Cerebellar nuclear complex (tissue), 1 donor: ENCODE results near the gene FBXL2.
"Not testable (repeated sequence)": the region's sequence is repeated elsewhere in the genome, so short reads cannot be mapped to it uniquely, and the experiment has no call there.

Source experiments
- DNase-seq, 2 experiments: peaks; one replicate each; lab custom pipeline; 2025; lab: John Stamatoyannopoulos, UW

The FBXL2 gene

GRCh38 chr3:33428734-33429133 lies 151.5 kb downstream of the FBXL2 start:
- no peak for DNase-seq

GRCh38 chr3:33429306-33429705 lies 152.1 kb downstream of the FBXL2 start:
- not testable (repeated sequence) for DNase-seq

GRCh38 chr3:33430061-33430460 lies 152.8 kb downstream of the FBXL2 start:
- DNase-seq: no peak

- no peak for DNase-seq
Observed at GRCh38 chr3:33430571-33430970, 153.3 kb downstream of the FBXL2 start.

DNA sequence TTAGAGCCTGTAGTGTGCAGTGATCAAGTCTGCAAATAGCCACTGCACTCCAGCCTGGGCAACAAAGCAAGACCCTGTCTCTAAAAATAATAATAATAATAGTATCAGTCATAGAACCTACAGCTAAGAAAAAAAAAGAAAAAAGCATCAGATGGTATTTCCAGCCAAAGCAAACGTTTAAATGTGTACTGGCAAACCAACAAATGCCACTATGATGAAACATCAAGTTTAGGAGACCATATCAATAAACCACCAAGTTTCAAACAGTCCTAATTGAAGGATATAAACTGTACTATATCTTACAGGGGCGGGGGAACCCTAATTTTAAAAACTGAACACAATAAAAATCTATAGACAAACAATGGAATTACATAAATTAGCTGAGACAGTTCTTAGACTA lies 156.6 kb downstream of the FBXL2 start:
- DNase-seq: no peak
